H1 (cell line): ENCODE data around the gene ALPG. TPM values are rescaled to one million over a fixed set of nuclear protein-coding genes. Genes with fewer than 3 reads are reported as not detected.

Experiments
- CBX8 ChIP-seq: fragments of 300-800, 300-1000 bp; sonication (generic); IDR thresholded peaks from 2 replicates; pipeline ENCODE4 v1.7.1; 2016; ENCODE audit warnings: low read depth, low read length, borderline replicate concordance
- GTF2F1 ChIP-seq: IDR thresholded peaks from 2 replicates; pipeline ENCODE4 v1.6.1; 2012; ENCODE audit warnings: low read depth, low read length, improper control_type of control experiment, borderline replicate concordance
- JUND ChIP-seq: IDR thresholded peaks from 2 replicates; pipeline ENCODE4 v1.6.1; 2011; ENCODE audit warnings: mild to moderate bottlenecking, improper control_type of control experiment, low read length
- KDM4A ChIP-seq: IDR thresholded peaks from one replicate; pipeline ENCODE4 v1.7.1; 2012; ENCODE audit warnings: low read depth, mild to moderate bottlenecking, moderate library complexity, low read length, inconsistent platforms; ENCODE audit not compliant: severe bottlenecking
- POLR2A ChIP-seq, 2 experiments: IDR thresholded peaks; 1 replicate in 1 of 2; 2 replicates in 1 of 2; pipeline ENCODE4 v1.6.1; 2011; ENCODE audit warnings: low read depth in 2 of 2, low read length in 2 of 2, mild to moderate bottlenecking in 2 of 2; ENCODE audit errors: control extremely low read depth in 1 of 2
- RNF2 ChIP-seq: fragments of 200-900, 300-1000 bp; sonication (generic); IDR thresholded peaks from 2 replicates; pipeline ENCODE4 v1.7.1; 2016; ENCODE audit warnings: borderline replicate concordance, low read depth, mild to moderate bottlenecking, antibody characterized with exemption, low read length; ENCODE audit not compliant: poor library complexity, severe bottlenecking; ENCODE audit errors: missing control alignments
- SP2 ChIP-seq: IDR thresholded peaks from 2 replicates; pipeline ENCODE4 v1.6.1; 2012; ENCODE audit warnings: mild to moderate bottlenecking, low read length, inconsistent platforms
- polyA plus RNA-seq, 7 experiments: library from polyadenylated mRNA; depleted of rRNA in 3 of 7; stranded (reverse) in 5 of 7; unstranded in 2 of 7; fragments of >200 nt in 5 of 7; fragments of 200-250 nt in 2 of 7; gene quantifications; 1 replicate in 5 of 7; 2 replicates in 1 of 7; 4 replicates in 1 of 7; pipeline versions ENCODE4 v1.2.1 to v1.2.3, GENCODE V29; 2011 to 2013; ENCODE audit warnings: missing spikeins in 2 of 7, mixed read lengths in 2 of 7
- total RNA-seq: library from RNA; stranded (reverse); fragmentation: NEBNext Ultra II Directional; extraction: Animal tissue kit (Norgen Biotek cat#: 25700); gene quantifications from 2 replicates; pipeline ENCODE4 v1.2.1, GENCODE V29; 2021

ALPG gene
- total and polyA plus RNA-seq, 2 of the 8 experiments (the other 6 are each of a cell fraction or from before 2014, with no cell fraction given): 0.56 to 2.1 TPM

GRCh38 chr2:232434091-232434490 lies 27.4 kb downstream of the ALPG start (continued):
- TF ChIP-seq SP2: no peak
- TF ChIP-seq CBX8: no peak
- no peak for TF ChIP-seq KDM4A
- no peak for TF ChIP-seq RNF2
- TF ChIP-seq GTF2F1: no peak
- TF ChIP-seq POLR2A (IDR thresholded peaks at IDR 0.05; ENCODE audit: control extremely low read depth in 1 of 2, low read depth in 2 of 2, low read length in 2 of 2): no peak
- no peak for TF ChIP-seq JUND
